HEK293 (cell line): ENCODE data around the gene TMEM229B.

Experiments used
- CTCF ChIA-PET: fragments of 350-600 bp; formaldehyde crosslinking; extraction: SDS; loops from one replicate; lab custom pipeline; 2021; ENCODE audit warnings: antibody characterized with exemption; lab: Yijun Ruan, JAX
- POLR2A ChIA-PET: fragments of 300-600 bp; formaldehyde crosslinking; extraction: SDS; loops from one replicate; lab custom pipeline; 2020; ENCODE audit warnings: antibody characterized with exemption, inconsistent platforms; lab: Yijun Ruan, JAX
- H3K27ac ChIP-seq: fragments of 200-500 bp; sonication (Bioruptor generic); 2 replicates; pipeline ENCODE4 v1.5.1; 2014; ENCODE audit warnings: low read depth, low read length, control low read depth, inconsistent platforms; ENCODE audit errors: extremely low read depth
- H3K36me3 ChIP-seq, 2 experiments: fragments of 200-500 bp in 1 of 2; sonication (Bioruptor generic) in 1 of 2; 1 replicate in 1 of 2; 2 replicates in 1 of 2; pipeline ENCODE4 v1.5.1; 2014 to 2017; ENCODE audit warnings: inconsistent platforms in 2 of 2, low read length in 2 of 2; ENCODE audit not compliant: control insufficient read depth in 2 of 2, insufficient read depth in 1 of 2
- H3K4me1 ChIP-seq: fragments of 200-500 bp; sonication (Bioruptor generic); 2 replicates; pipeline ENCODE4 v1.5.1; 2014; ENCODE audit warnings: mild to moderate bottlenecking, low read length, inconsistent platforms; ENCODE audit not compliant: control insufficient read depth, insufficient read depth
- H3K4me3 ChIP-seq: 2 replicates; pipeline ENCODE4 v1.5.1; 2011; ENCODE audit warnings: low read depth, mild to moderate bottlenecking, control low read depth, low read length, moderate library complexity
- H3K9me3 ChIP-seq: fragments of 200-500 bp; sonication (Bioruptor generic); 2 replicates; pipeline ENCODE4 v1.5.1; 2014; ENCODE audit warnings: low read depth, low read length, inconsistent platforms; ENCODE audit not compliant: control insufficient read depth, insufficient read depth
- EGR2 ChIP-seq: fragments of 450-650 bp; formaldehyde crosslinking; IDR thresholded peaks from 2 replicates; pipeline ENCODE4 v1.5.1; 2016; ENCODE audit warnings: low read depth, missing biosample characterization, missing genetic modification characterization
- GFI1B ChIP-seq: fragments of 450-650 bp; formaldehyde crosslinking; IDR thresholded peaks from 2 replicates; pipeline ENCODE4 v1.5.1; 2016; ENCODE audit warnings: missing biosample characterization, missing genetic modification characterization
- GLIS1 ChIP-seq: fragments of 450-650 bp; formaldehyde crosslinking; IDR thresholded peaks from 2 replicates; pipeline ENCODE4 v1.5.1; 2016; ENCODE audit warnings: missing biosample characterization, missing genetic modification characterization
- HOXC10 ChIP-seq: sonication (generic); formaldehyde crosslinking; IDR thresholded peaks from 2 replicates; pipeline ENCODE4 v1.8.1; 2023; ENCODE audit warnings: mild to moderate bottlenecking, missing genetic modification reagents
- REPIN1 ChIP-seq: fragments of 450-650 bp; formaldehyde crosslinking; IDR thresholded peaks from 2 replicates; pipeline ENCODE4 v1.5.1; 2017; ENCODE audit warnings: missing biosample characterization, missing genetic modification characterization, low read depth
- ZFHX2 ChIP-seq: fragments of 450-650 bp; formaldehyde crosslinking; conservative IDR thresholded peaks from 2 replicates; pipeline ENCODE4 v1.5.1; 2016; ENCODE audit warnings: missing biosample characterization, missing genetic modification characterization
- ZNF16 ChIP-seq: fragments of 450-650 bp; formaldehyde crosslinking; IDR thresholded peaks from 2 replicates; pipeline ENCODE4 v1.5.1; 2016; ENCODE audit warnings: low read depth, missing biosample characterization, missing genetic modification characterization
- ZNF2 ChIP-seq: fragments of 450-650 bp; formaldehyde crosslinking; IDR thresholded peaks from 2 replicates; pipeline ENCODE4 v1.5.1; 2016; ENCODE audit warnings: missing biosample characterization, missing genetic modification characterization
- ZNF24 ChIP-seq: fragments of 450-650 bp; formaldehyde crosslinking; IDR thresholded peaks from 2 replicates; pipeline ENCODE4 v1.5.1; 2016; ENCODE audit warnings: missing biosample characterization, missing genetic modification characterization
- ZNF391 ChIP-seq: fragments of 450-650 bp; formaldehyde crosslinking; IDR thresholded peaks from 2 replicates; pipeline ENCODE4 v1.5.1; 2016; ENCODE audit warnings: low read depth, missing biosample characterization, missing genetic modification characterization, borderline replicate concordance
- ZNF449 ChIP-seq: fragments of 450-650 bp; formaldehyde crosslinking; IDR thresholded peaks from 2 replicates; pipeline ENCODE4 v1.5.1; 2017; ENCODE audit warnings: missing biosample characterization, mild to moderate bottlenecking, missing genetic modification characterization, moderate library complexity
- ZNF488 ChIP-seq: fragments of 450-650 bp; formaldehyde crosslinking; IDR thresholded peaks from 2 replicates; pipeline ENCODE4 v1.5.1; 2016; ENCODE audit warnings: missing biosample characterization, missing genetic modification characterization
- ZNF629 ChIP-seq: fragments of 450-650 bp; formaldehyde crosslinking; IDR thresholded peaks from 2 replicates; pipeline ENCODE4 v1.5.1; 2017; ENCODE audit warnings: missing biosample characterization, missing genetic modification characterization
- ZNF654 ChIP-seq: fragments of 450-650 bp; formaldehyde crosslinking; IDR thresholded peaks from 2 replicates; pipeline ENCODE4 v1.5.1; 2016; ENCODE audit warnings: low read depth, missing biosample characterization, missing genetic modification characterization
- ZNF670 ChIP-seq: fragments of 450-650 bp; formaldehyde crosslinking; IDR thresholded peaks from 2 replicates; pipeline ENCODE4 v1.5.1; 2016; ENCODE audit warnings: missing biosample characterization, missing genetic modification characterization, low read depth
- ZNF704 ChIP-seq: fragments of 450-650 bp; formaldehyde crosslinking; IDR thresholded peaks from 2 replicates; pipeline ENCODE4 v1.5.1; 2016; ENCODE audit warnings: missing biosample characterization, missing genetic modification characterization
- ZSCAN16 ChIP-seq: fragments of 450-650 bp; formaldehyde crosslinking; IDR thresholded peaks from 2 replicates; pipeline ENCODE4 v1.5.1; 2016; ENCODE audit warnings: missing biosample characterization, missing genetic modification characterization
- ZXDB ChIP-seq: fragments of 450-650 bp; formaldehyde crosslinking; IDR thresholded peaks from 2 replicates; pipeline ENCODE4 v1.5.1; 2016; ENCODE audit warnings: missing biosample characterization, missing genetic modification characterization
- TF ChIP-seq, protein P1 (sequence below): fragments of 450-650 bp; formaldehyde crosslinking; conservative IDR thresholded peaks from 2 replicates; pipeline ENCODE4 v1.5.1; 2016; ENCODE audit warnings: low read depth, missing biosample characterization, missing genetic modification characterization
- TF ChIP-seq, protein P2 (sequence below): fragments of 450-650 bp; formaldehyde crosslinking; IDR thresholded peaks from 2 replicates; pipeline ENCODE4 v1.5.1; 2016; ENCODE audit warnings: missing biosample characterization, missing genetic modification characterization
- TF ChIP-seq, protein P3 (sequence below): sonication (generic); formaldehyde crosslinking; IDR thresholded peaks from 2 replicates; pipeline ENCODE4 v1.8.1; 2022; ENCODE audit warnings: mild to moderate bottlenecking, moderate library complexity, missing genetic modification reagents
- TF ChIP-seq, protein P4 (sequence below): fragments of 450-650 bp; formaldehyde crosslinking; IDR thresholded peaks from 2 replicates; pipeline ENCODE4 v1.5.1; 2016; ENCODE audit warnings: missing biosample characterization, missing genetic modification characterization

The TMEM229B gene

DNA sequence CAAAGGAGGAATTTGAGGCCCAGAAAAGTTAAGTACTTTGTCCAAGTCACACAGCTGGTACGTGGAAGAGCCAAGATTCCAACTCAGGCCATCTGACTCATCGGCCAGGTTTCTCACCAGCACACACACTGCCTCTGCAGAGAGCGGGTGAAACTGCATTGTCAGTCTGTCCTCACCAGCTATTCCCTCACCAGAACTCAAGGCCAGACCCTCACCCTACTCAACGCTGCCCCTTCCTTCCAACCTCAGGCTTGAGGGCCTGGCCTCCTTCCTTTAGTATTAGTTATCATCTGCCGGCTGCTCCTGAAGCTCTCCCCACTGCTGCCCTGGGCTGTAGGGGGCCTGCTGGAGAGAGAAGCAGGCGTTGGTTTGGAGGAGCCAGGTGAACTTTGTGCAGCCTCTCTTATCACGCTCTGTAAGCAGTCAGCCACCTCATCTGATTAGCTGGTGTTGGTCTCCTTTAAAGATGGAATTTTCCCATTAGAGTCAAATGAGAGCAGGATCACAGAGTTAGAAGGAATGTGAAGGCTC is 60.0 kb downstream of the TMEM229B start:
- no peak for TF ChIP-seq ZSCAN16 (tag by site-specific recombination)
- no peak for TF ChIP-seq REPIN1 (tag by site-specific recombination)
- TF ChIP-seq ZNF24 (tag by site-specific recombination) = no peak
- TF ChIP-seq ZNF449 (tag by site-specific recombination) = no peak
- TF ChIP-seq ZNF391 (tag by site-specific recombination) = no peak
- no peak for TF ChIP-seq ZNF654 (tag by site-specific recombination)
- TF ChIP-seq, protein P1, sequence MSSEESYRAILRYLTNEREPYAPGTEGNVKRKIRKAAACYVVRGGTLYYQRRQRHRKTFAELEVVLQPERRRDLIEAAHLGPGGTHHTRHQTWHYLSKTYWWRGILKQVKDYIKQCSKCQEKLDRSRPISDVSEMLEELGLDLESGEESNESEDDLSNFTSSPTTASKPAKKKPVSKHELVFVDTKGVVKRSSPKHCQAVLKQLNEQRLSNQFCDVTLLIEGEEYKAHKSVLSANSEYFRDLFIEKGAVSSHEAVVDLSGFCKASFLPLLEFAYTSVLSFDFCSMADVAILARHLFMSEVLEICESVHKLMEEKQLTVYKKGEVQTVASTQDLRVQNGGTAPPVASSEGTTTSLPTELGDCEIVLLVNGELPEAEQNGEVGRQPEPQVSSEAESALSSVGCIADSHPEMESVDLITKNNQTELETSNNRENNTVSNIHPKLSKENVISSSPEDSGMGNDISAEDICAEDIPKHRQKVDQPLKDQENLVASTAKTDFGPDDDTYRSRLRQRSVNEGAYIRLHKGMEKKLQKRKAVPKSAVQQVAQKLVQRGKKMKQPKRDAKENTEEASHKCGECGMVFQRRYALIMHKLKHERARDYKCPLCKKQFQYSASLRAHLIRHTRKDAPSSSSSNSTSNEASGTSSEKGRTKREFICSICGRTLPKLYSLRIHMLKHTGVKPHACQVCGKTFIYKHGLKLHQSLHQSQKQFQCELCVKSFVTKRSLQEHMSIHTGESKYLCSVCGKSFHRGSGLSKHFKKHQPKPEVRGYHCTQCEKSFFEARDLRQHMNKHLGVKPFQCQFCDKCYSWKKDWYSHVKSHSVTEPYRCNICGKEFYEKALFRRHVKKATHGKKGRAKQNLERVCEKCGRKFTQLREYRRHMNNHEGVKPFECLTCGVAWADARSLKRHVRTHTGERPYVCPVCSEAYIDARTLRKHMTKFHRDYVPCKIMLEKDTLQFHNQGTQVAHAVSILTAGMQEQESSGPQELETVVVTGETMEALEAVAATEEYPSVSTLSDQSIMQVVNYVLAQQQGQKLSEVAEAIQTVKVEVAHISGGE (tag by site-specific recombination) = no peak
- ChIA-PET CTCF (interaction anchor here (0.5 to 6.2 kb wide), 17 partner anchors 11 to 276 kb away, joined by 3 to 97 read pairs (median 5); no protein-coding TSS in a partner anchor), POLR2A (interaction anchor here (0.6 to 1.1 kb wide), 2 partner anchors 276 to 1505 kb away, joined by 3 to 7 read pairs; no protein-coding TSS in a partner anchor)

GRCh38 chr14:67426983-67427606 is 61.4 kb downstream of the TMEM229B start:
- ChIA-PET CTCF (interaction anchor here (0.5 to 6.2 kb wide), 56 partner anchors 9 to 765 kb away, joined by 3 to 97 read pairs (median 4); partner anchors contain the start of genes PLEKHH1 and RDH12), POLR2A (interaction anchor here (0.6 to 1.2 kb wide), 4 partner anchors 12 to 240 kb away, joined by 3 to 8 read pairs (median 4); no protein-coding TSS in a partner anchor)
- no peak overlapping the region for H3K27ac ChIP-seq
- H3K4me3 ChIP-seq = no peak overlapping the region
- no peaks in the 10 kb centered on the region for H3K9me3 ChIP-seq
- H3K36me3 ChIP-seq = no peaks in the 10 kb centered on the region
- H3K4me1 ChIP-seq = no peaks in the 10 kb centered on the region
- TF ChIP-seq GFI1B (tag by site-specific recombination) (no peak), HOXC10 (CRISPR knock-in tag) (no peak), ZNF670 (tag by site-specific recombination) (no peak), ZNF629 (tag by site-specific recombination) (no peak), GLIS1 (tag by site-specific recombination) (no peak), ZNF704 (tag by site-specific recombination) (no peak), ZNF2 (0 out of 2 replicates have a peak, but pooled peaks have one; percentile 36), ZNF16 (tag by site-specific recombination) (no peak), ZFHX2 (peak; percentile 88), ZXDB (tag by site-specific recombination) (no peak), ZNF488 (tag by site-specific recombination) (no peak), EGR2 (tag by site-specific recombination) (peak; percentile 89)
- TF ChIP-seq, protein P2, sequence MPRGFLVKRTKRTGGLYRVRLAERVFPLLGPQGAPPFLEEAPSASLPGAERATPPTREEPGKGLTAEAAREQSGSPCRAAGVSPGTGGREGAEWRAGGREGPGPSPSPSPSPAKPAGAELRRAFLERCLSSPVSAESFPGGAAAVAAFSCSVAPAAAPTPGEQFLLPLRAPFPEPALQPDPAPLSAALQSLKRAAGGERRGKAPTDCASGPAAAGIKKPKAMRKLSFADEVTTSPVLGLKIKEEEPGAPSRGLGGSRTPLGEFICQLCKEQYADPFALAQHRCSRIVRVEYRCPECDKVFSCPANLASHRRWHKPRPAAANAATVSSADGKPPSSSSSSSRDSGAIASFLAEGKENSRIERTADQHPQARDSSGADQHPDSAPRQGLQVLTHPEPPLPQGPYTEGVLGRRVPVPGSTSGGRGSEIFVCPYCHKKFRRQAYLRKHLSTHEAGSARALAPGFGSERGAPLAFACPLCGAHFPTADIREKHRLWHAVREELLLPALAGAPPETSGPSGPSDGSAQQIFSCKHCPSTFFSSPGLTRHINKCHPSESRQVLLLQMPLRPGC (tag by site-specific recombination) = no peak
- TF ChIP-seq, protein P3, sequence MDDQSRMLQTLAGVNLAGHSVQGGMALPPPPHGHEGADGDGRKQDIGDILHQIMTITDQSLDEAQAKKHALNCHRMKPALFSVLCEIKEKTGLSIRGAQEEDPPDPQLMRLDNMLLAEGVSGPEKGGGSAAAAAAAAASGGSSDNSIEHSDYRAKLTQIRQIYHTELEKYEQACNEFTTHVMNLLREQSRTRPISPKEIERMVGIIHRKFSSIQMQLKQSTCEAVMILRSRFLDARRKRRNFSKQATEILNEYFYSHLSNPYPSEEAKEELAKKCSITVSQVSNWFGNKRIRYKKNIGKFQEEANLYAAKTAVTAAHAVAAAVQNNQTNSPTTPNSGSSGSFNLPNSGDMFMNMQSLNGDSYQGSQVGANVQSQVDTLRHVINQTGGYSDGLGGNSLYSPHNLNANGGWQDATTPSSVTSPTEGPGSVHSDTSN (CRISPR knock-in tag) = no peak
- TF ChIP-seq, protein P4, sequence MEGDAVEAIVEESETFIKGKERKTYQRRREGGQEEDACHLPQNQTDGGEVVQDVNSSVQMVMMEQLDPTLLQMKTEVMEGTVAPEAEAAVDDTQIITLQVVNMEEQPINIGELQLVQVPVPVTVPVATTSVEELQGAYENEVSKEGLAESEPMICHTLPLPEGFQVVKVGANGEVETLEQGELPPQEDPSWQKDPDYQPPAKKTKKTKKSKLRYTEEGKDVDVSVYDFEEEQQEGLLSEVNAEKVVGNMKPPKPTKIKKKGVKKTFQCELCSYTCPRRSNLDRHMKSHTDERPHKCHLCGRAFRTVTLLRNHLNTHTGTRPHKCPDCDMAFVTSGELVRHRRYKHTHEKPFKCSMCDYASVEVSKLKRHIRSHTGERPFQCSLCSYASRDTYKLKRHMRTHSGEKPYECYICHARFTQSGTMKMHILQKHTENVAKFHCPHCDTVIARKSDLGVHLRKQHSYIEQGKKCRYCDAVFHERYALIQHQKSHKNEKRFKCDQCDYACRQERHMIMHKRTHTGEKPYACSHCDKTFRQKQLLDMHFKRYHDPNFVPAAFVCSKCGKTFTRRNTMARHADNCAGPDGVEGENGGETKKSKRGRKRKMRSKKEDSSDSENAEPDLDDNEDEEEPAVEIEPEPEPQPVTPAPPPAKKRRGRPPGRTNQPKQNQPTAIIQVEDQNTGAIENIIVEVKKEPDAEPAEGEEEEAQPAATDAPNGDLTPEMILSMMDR (tag by site-specific recombination) = peak; percentile 60

More for the DNA sequence above, 60.0 kb downstream of the TMEM229B start:
- Histone ChIP-seq H3K36me3 (no peaks in the 10 kb centered on the region), H3K4me3 (no peak overlapping the region), H3K4me1 (no peaks in the 10 kb centered on the region), H3K9me3 (no peaks in the 10 kb centered on the region), H3K27ac (no peak overlapping the region)
